Measurements from ENCODE around the gene RDH13.

DNA sequence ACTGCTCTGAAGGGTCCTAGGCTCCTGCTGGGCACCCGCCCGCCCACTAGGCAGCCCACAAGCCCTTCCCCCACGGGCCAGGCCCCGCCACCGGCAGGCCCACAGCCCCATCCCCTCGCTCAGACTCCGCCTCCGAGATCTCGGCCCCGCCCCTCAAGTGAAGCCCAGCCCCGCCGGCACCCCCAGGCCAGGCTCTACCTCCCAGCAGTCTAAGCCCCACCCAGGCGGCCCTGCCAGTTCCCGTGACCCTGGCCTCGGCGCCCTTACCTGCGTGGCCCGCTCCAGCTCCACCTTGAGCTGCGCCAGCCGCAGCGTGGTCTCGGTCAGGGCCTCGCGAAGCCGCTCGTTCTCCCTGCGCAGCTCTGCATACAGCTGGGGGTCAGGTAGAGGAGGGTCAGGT is 29.0 kb upstream of the RDH13 start:
- TF ChIP-seq, protein P1, sequence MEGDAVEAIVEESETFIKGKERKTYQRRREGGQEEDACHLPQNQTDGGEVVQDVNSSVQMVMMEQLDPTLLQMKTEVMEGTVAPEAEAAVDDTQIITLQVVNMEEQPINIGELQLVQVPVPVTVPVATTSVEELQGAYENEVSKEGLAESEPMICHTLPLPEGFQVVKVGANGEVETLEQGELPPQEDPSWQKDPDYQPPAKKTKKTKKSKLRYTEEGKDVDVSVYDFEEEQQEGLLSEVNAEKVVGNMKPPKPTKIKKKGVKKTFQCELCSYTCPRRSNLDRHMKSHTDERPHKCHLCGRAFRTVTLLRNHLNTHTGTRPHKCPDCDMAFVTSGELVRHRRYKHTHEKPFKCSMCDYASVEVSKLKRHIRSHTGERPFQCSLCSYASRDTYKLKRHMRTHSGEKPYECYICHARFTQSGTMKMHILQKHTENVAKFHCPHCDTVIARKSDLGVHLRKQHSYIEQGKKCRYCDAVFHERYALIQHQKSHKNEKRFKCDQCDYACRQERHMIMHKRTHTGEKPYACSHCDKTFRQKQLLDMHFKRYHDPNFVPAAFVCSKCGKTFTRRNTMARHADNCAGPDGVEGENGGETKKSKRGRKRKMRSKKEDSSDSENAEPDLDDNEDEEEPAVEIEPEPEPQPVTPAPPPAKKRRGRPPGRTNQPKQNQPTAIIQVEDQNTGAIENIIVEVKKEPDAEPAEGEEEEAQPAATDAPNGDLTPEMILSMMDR (IDR thresholded peaks at IDR 0.05) = no peak
- TF ChIP-seq POLR2A (IDR thresholded peaks at IDR 0.05) (no peak), EP300 (IDR thresholded peaks at IDR 0.05) (no peak)

Measured in ovary (tissue), 3 donors.